OCI-LY1 (cell line): ENCODE results near the gene ACTG2.

Source experiments
- H2AFZ ChIP-seq: fragments of 200-600 bp; sonication (generic), shearing (Covaris generic); 2 replicates; pipeline ENCODE4 v1.6.0; 2014; ENCODE audit warnings: antibody characterized with exemption, mild to moderate bottlenecking, low read length
- H3F3A ChIP-seq: fragments of 200-600 bp; sonication (generic), shearing (Covaris generic); 2 replicates; pipeline ENCODE4 v1.6.0; 2014; ENCODE audit warnings: mild to moderate bottlenecking, antibody characterized with exemption, low read length, moderate library complexity; ENCODE audit not compliant: insufficient read depth
- H3K27ac ChIP-seq: fragments of 200-600 bp; sonication (generic); 2 replicates; pipeline ENCODE4 v1.5.1; 2014; ENCODE audit warnings: low read length, mixed run types, mild to moderate bottlenecking, low read depth; ENCODE audit not compliant: poor library complexity, severe bottlenecking
- H3K27me3 ChIP-seq: fragments of 200-600 bp; sonication (generic); 2 replicates; pipeline ENCODE4 v1.6.0; 2014; ENCODE audit warnings: antibody characterized with exemption, mild to moderate bottlenecking, low read length, moderate library complexity; ENCODE audit not compliant: insufficient read depth
- H3K36me3 ChIP-seq: fragments of 200-600 bp; sonication (generic); 2 replicates; pipeline ENCODE4 v1.6.1; 2014; ENCODE audit warnings: mild to moderate bottlenecking, antibody characterized with exemption, low read length, moderate library complexity, mixed read lengths; ENCODE audit not compliant: insufficient read depth
- H3K4me1 ChIP-seq: fragments of 200-600 bp; sonication (generic); 2 replicates; pipeline ENCODE4 v1.5.1; 2014; ENCODE audit warnings: mild to moderate bottlenecking, low read length, moderate library complexity; ENCODE audit not compliant: insufficient read depth, severe bottlenecking
- H3K4me2 ChIP-seq: fragments of 200-600 bp; sonication (generic), shearing (Covaris generic); 2 replicates; pipeline ENCODE4 v1.6.1; 2014; ENCODE audit warnings: low read length
- H3K4me3 ChIP-seq: fragments of 200-600 bp; sonication (generic); 2 replicates; pipeline ENCODE4 v1.5.1; 2014; ENCODE audit warnings: low read length, low read depth, mild to moderate bottlenecking, mixed read lengths; ENCODE audit not compliant: poor library complexity, severe bottlenecking
- H3K79me2 ChIP-seq: fragments of 200-600 bp; shearing (Covaris generic); 2 replicates; pipeline ENCODE4 v1.6.1; 2016; ENCODE audit warnings: mixed run types, low read length, mixed read lengths; ENCODE audit not compliant: insufficient read depth
- H3K9ac ChIP-seq: fragments of 200-600 bp; sonication (generic), shearing (Covaris generic); 2 replicates; pipeline ENCODE4 v1.6.1; 2014; ENCODE audit warnings: mild to moderate bottlenecking, low read length, mixed read lengths
- H3K9me2 ChIP-seq: fragments of 200-600 bp; sonication (generic), shearing (Covaris generic); 2 replicates; pipeline ENCODE4 v1.6.1; 2014; ENCODE audit warnings: low read depth, mild to moderate bottlenecking, low read length, mixed read lengths
- H3K9me3 ChIP-seq: fragments of 200-600 bp; shearing (Covaris generic); 2 replicates; pipeline ENCODE4 v1.6.1; 2014; ENCODE audit warnings: low read length, mixed read lengths
- H4K20me1 ChIP-seq: fragments of 200-600 bp; sonication (generic), shearing (Covaris generic); 2 replicates; pipeline ENCODE4 v1.6.0; 2016; ENCODE audit warnings: mild to moderate bottlenecking, low read length; ENCODE audit not compliant: insufficient read depth
- CTCF ChIP-seq: fragments of 200-600 bp; sonication (generic), shearing (Covaris generic); IDR thresholded peaks from 2 replicates; pipeline ENCODE4 v1.5.1; 2017; ENCODE audit warnings: mild to moderate bottlenecking, antibody characterized with exemption, low read length, moderate library complexity, mixed read lengths
- EZH2 ChIP-seq: fragments of 200-600 bp; sonication (generic), shearing (Covaris generic); IDR thresholded peaks from 2 replicates; pipeline ENCODE4 v1.8.0; 2017; ENCODE audit warnings: borderline replicate concordance, mixed run types, mild to moderate bottlenecking, antibody characterized with exemption, low read length, moderate library complexity, mixed read lengths

Gene ACTG2

DNA sequence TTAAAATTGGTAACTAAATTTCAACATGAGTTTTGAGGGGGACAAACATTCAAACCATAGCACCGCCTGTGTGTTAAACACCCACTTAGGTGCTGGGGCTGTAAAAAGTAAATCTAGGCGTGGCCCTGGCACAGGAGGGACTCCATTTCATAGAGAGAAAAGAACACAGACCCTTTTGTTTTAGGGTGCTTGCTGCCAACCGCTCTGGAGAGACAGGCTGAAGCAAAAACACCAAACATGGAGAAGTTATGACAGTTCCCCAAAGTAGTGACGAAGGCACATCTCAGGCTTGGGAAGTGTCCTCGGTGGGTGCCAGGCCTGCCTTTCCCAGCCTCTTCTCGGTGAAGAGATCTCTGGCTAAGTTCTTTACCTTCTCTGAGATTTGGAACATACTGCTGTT is 5.1 kb downstream of the ACTG2 start:
- Histone ChIP-seq H3K9ac (no peak overlapping the region), H3K36me3 (no peaks in the 10 kb centered on the region), H4K20me1 (no peaks in the 10 kb centered on the region), H2AFZ (no peak overlapping the region), H3K79me2 (no peaks in the 10 kb centered on the region), H3K4me2 (no peak overlapping the region), H3K9me2 (no peaks in the 10 kb centered on the region), H3F3A (no peaks in the 10 kb centered on the region), H3K27ac (no peak overlapping the region), H3K27me3 (no peaks in the 10 kb centered on the region), H3K9me3 (no peaks in the 10 kb centered on the region), H3K4me3 (no peak overlapping the region), H3K4me1 (no peaks in the 10 kb centered on the region)
- TF ChIP-seq EZH2 (no peak), CTCF (no peak)

- H3K27ac ChIP-seq = no peak overlapping the region
- no peaks in the 10 kb centered on the region for H3K79me2 ChIP-seq
- H3K9me3 ChIP-seq = no peaks in the 10 kb centered on the region
- H3K9me2 ChIP-seq = no peaks in the 10 kb centered on the region
- H3K27me3 ChIP-seq = no peaks in the 10 kb centered on the region
- no peaks in the 10 kb centered on the region for H3F3A ChIP-seq
- no peaks in the 10 kb centered on the region for H4K20me1 ChIP-seq
- TF ChIP-seq EZH2 (no peak), CTCF (no peak)
- no peak overlapping the region for H3K4me2 ChIP-seq
- H3K9ac ChIP-seq = no peak overlapping the region
- no peaks in the 10 kb centered on the region for H3K36me3 ChIP-seq
- H3K4me1 ChIP-seq = no peaks in the 10 kb centered on the region
- no peak overlapping the region for H2AFZ ChIP-seq
- no peak overlapping the region for H3K4me3 ChIP-seq
Observed at GRCh38 chr2:73899801-73900336, 7.1 kb downstream of the ACTG2 start.

DNA sequence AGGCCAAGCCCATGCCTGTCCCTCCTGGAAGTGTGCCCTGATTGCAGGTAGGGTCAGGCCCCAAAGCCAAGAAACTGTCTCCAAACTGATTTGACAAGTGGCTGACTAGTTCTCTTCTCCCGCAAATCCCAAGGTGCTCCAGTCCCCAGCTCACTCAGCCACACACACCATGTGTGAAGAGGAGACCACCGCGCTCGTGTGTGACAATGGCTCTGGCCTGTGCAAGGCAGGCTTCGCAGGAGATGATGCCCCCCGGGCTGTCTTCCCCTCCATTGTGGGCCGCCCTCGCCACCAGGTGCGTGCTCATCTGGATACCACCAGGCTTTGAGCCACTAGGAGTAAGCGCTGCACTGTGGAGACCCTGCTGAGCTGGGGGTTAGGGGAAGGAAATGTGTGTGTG is 8.3 kb downstream of the ACTG2 start:
- no peaks in the 10 kb centered on the region for H3K4me1 ChIP-seq
- H4K20me1 ChIP-seq = no peaks in the 10 kb centered on the region
- no peaks in the 10 kb centered on the region for H3K79me2 ChIP-seq
- H3K9ac ChIP-seq = no peak overlapping the region
- H3F3A ChIP-seq = no peaks in the 10 kb centered on the region
- no peak overlapping the region for H3K4me2 ChIP-seq
- no peaks in the 10 kb centered on the region for H3K9me3 ChIP-seq
- H3K36me3 ChIP-seq = no peaks in the 10 kb centered on the region
- H3K27ac ChIP-seq = no peak overlapping the region
- no peaks in the 10 kb centered on the region for H3K27me3 ChIP-seq
- no peak overlapping the region for H3K4me3 ChIP-seq
- TF ChIP-seq CTCF (no peak), EZH2 (no peak)
- no peaks in the 10 kb centered on the region for H3K9me2 ChIP-seq
- H2AFZ ChIP-seq = no peak overlapping the region
